Activated gamma-delta T cell treated with Interleukin-2 at 50 U/mL for 16 hours (primary cell): ENCODE measurements around the gene TNS1.

Experiments used
- DNase-seq: peaks from one replicate; pipeline ENCODE4 v3.0.0-alpha.2; 2020

Gene TNS1

GRCh38 chr2:217926801-217927200, 76.0 kb downstream of the TNS1 start:
- no peak for DNase-seq

- no peak for DNase-seq
These were observed 78.4 kb downstream of the TNS1 start for GRCh38 chr2:217924346-217924901.

- DNase-seq, result no peak
These were observed 79.6 kb downstream of the TNS1 start for GRCh38 chr2:217923007-217923686.

GRCh38 chr2:217922101-217923006, 80.4 kb downstream of the TNS1 start:
- no peak for DNase-seq

- DNase-seq, result no peak
These were observed 81.8 kb downstream of the TNS1 start for GRCh38 chr2:217920879-217921603.

- DNase-seq, result no peak
These were observed 82.9 kb downstream of the TNS1 start for GRCh38 chr2:217919781-217920351.

- DNase-seq, result no peak
These were observed 83.6 kb downstream of the TNS1 start for GRCh38 chr2:217919204-217919603.

GRCh38 chr2:217918308-217919024, 84.3 kb downstream of the TNS1 start:
- no peak for DNase-seq

- no peak for DNase-seq
These were observed 86.1 kb downstream of the TNS1 start for GRCh38 chr2:217916504-217917254.

GRCh38 chr2:217915706-217916105, 87.1 kb downstream of the TNS1 start:
- DNase-seq, result no peak

- DNase-seq, result no peak
These were observed 87.9 kb downstream of the TNS1 start for GRCh38 chr2:217914878-217915277.

- DNase-seq, result no peak
These were observed 88.7 kb downstream of the TNS1 start for GRCh38 chr2:217914078-217914477.

GRCh38 chr2:217913436-217913835, 89.4 kb downstream of the TNS1 start:
- no peak for DNase-seq

- DNase-seq, result no peak
These were observed 90.4 kb downstream of the TNS1 start for GRCh38 chr2:217912098-217913024.

GRCh38 chr2:217911283-217912097, 91.3 kb downstream of the TNS1 start:
- DNase-seq, result no peak

GRCh38 chr2:217910875-217911212, 92.0 kb downstream of the TNS1 start:
- DNase-seq, result no peak

- no peak for DNase-seq
These were observed 93.5 kb downstream of the TNS1 start for GRCh38 chr2:217909156-217909820.

- DNase-seq, result no peak
These were observed 94.3 kb downstream of the TNS1 start for GRCh38 chr2:217908544-217908943.

- no peak for DNase-seq
These were observed 95.5 kb downstream of the TNS1 start for GRCh38 chr2:217907266-217907665.
